ENCODE measurements around the gene ELN.

ELN gene

DNA sequence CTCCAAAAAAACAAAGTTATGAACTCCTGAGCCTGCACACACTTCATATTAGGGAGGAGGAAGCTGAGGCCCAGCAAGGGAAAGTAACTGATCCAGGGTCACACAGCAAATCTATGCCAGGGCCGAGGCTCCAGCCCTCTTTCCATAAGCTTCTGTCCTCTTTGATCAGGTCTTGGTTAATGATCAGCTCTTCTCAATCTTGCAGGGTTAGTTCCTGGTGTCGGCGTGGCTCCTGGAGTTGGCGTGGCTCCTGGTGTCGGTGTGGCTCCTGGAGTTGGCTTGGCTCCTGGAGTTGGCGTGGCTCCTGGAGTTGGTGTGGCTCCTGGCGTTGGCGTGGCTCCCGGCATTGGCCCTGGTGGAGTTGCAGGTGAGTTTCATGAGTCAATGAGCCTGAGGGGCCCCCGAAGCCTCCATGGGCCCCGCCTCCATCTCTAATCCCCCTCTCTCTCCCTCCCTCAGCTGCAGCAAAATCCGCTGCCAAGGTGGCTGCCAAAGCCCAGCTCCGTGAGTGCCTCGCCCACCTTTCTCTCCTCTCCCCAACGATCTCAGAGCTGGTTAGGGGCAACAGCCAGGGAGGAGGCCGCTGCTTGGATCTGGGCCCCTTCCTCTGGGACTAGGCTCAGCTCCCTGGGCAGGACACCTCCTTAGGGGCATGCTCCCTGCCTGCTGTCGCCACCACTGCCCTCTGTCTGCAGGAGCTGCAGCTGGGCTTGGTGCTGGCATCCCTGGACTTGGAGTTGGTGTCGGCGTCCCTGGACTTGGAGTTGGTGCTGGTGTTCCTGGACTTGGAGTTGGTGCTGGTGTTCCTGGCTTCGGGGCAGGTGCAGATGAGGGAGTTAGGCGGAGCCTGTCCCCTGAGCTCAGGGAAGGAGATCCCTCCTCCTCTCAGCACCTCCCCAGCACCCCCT, 32.0 kb downstream of the ELN start:
- no peak for TF ChIP-seq CEBPB (IDR thresholded peaks at IDR 0.05)
- TF ChIP-seq TCF12 (IDR thresholded peaks at IDR 0.05; ENCODE audit: low read depth), result 0 out of 2 replicates have a peak, but pooled peaks have one; percentile 18

DNA sequence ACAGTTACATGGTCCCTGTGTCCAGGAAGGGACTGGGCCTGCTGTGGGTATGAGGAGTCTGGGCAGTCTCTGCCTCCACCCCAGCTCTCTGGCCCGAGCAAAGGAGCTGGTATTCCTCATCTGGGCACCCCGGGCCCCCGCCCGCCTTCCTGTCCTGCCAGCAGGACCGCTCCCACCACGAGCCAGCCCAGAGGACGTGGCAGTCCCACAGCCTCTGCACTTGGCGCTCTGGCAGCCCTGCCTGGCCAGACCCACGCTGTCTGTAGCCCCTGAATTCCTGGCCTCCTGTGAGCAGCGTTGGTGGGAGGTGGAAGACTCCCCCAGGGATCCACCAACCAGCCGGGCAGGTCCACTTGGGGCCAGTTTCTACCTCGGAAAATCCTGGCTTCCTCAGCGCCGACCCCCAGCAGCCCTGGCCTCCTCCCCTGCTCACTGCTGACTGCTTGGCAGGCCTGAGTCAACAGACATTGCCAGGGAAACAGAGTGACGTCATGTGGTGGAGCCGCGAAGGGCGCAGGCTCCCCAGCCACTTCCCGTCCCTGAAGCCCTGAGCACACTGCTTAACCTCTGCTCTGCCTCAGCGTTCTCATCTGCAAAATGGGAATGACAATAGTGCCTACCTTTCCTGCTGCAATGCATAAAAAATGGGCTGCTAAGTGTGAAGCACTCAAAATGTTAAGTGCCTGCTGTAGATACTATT, 34.0 kb downstream of the ELN start:
- TF ChIP-seq, protein P1, sequence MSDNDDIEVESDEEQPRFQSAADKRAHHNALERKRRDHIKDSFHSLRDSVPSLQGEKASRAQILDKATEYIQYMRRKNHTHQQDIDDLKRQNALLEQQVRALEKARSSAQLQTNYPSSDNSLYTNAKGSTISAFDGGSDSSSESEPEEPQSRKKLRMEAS (IDR thresholded peaks at IDR 0.05), result 0 out of 2 replicates have a peak, but pooled peaks have one; percentile 30
- no peak for TF ChIP-seq YY1 (IDR thresholded peaks at IDR 0.05; ENCODE audit: low read depth)

GRCh38 chr7:74063223-74063641, 35.3 kb downstream of the ELN start:
- TF ChIP-seq NFIC (IDR thresholded peaks at IDR 0.05), result no peak
- TF ChIP-seq TEAD4 (IDR thresholded peaks at IDR 0.05), result no peak
- TF ChIP-seq EGR1 (IDR thresholded peaks at IDR 0.05), result no peak
- no peak for TF ChIP-seq TCF12 (IDR thresholded peaks at IDR 0.05; ENCODE audit: low read depth)
- TF ChIP-seq, protein P1 (IDR thresholded peaks at IDR 0.05), result no peak
- no peak for TF ChIP-seq YY1 (IDR thresholded peaks at IDR 0.05; ENCODE audit: low read depth)
- no peak for TF ChIP-seq TAF1 (IDR thresholded peaks at IDR 0.05; ENCODE audit: low read depth)
- TF ChIP-seq, protein P2, sequence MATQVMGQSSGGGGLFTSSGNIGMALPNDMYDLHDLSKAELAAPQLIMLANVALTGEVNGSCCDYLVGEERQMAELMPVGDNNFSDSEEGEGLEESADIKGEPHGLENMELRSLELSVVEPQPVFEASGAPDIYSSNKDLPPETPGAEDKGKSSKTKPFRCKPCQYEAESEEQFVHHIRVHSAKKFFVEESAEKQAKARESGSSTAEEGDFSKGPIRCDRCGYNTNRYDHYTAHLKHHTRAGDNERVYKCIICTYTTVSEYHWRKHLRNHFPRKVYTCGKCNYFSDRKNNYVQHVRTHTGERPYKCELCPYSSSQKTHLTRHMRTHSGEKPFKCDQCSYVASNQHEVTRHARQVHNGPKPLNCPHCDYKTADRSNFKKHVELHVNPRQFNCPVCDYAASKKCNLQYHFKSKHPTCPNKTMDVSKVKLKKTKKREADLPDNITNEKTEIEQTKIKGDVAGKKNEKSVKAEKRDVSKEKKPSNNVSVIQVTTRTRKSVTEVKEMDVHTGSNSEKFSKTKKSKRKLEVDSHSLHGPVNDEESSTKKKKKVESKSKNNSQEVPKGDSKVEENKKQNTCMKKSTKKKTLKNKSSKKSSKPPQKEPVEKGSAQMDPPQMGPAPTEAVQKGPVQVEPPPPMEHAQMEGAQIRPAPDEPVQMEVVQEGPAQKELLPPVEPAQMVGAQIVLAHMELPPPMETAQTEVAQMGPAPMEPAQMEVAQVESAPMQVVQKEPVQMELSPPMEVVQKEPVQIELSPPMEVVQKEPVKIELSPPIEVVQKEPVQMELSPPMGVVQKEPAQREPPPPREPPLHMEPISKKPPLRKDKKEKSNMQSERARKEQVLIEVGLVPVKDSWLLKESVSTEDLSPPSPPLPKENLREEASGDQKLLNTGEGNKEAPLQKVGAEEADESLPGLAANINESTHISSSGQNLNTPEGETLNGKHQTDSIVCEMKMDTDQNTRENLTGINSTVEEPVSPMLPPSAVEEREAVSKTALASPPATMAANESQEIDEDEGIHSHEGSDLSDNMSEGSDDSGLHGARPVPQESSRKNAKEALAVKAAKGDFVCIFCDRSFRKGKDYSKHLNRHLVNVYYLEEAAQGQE (IDR thresholded peaks at IDR 0.05; ENCODE audit: low read depth), result no peak
- no peak for TF ChIP-seq EP300 (IDR thresholded peaks at IDR 0.05; ENCODE audit: borderline replicate concordance)
- no peak for TF ChIP-seq CEBPB (IDR thresholded peaks at IDR 0.05)
- TF ChIP-seq FOXM1 (IDR thresholded peaks at IDR 0.05; ENCODE audit: borderline replicate concordance, low read depth), result no peak
- TF ChIP-seq CREB1 (IDR thresholded peaks at IDR 0.05; ENCODE audit: low read depth), result no peak
- TF ChIP-seq RAD21 (IDR thresholded peaks at IDR 0.05; ENCODE audit: low read depth), result no peak
- TF ChIP-seq ZBTB7A (IDR thresholded peaks at IDR 0.05; ENCODE audit: low read depth), result no peak

DNA sequence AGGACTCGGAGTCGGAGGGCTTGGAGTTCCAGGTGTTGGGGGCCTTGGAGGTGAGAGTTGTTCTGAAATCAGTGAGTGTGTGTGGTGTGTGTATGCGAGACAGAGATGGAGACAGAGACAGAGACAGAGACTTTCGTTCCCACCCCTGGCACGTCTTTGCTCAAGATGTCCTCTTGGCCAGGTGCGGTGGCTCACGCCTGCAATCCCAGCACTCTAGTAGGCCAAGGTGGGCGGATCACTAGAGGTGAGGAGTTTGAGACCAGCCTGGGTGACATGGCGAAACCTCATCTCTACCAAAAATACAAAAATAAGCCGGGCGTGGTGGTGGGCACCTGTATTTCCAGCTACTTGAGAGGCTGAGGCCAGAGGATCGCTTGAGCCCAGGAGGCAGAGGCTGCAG, 35.7 kb downstream of the ELN start:
- no peak for TF ChIP-seq CEBPB (IDR thresholded peaks at IDR 0.05)
- no peak for TF ChIP-seq RAD21 (IDR thresholded peaks at IDR 0.05; ENCODE audit: low read depth)
- no peak for TF ChIP-seq YY1 (IDR thresholded peaks at IDR 0.05; ENCODE audit: low read depth)
- TF ChIP-seq EGR1 (IDR thresholded peaks at IDR 0.05), result no peak
- TF ChIP-seq ZBTB7A (IDR thresholded peaks at IDR 0.05; ENCODE audit: low read depth), result no peak
- no peak for TF ChIP-seq FOXM1 (IDR thresholded peaks at IDR 0.05; ENCODE audit: borderline replicate concordance, low read depth)
- TF ChIP-seq, protein P1 (IDR thresholded peaks at IDR 0.05), result no peak
- TF ChIP-seq TEAD4 (IDR thresholded peaks at IDR 0.05), result no peak
- TF ChIP-seq TCF12 (IDR thresholded peaks at IDR 0.05; ENCODE audit: low read depth), result no peak
- TF ChIP-seq CREB1 (IDR thresholded peaks at IDR 0.05; ENCODE audit: low read depth), result no peak
- no peak for TF ChIP-seq NFIC (IDR thresholded peaks at IDR 0.05)
- TF ChIP-seq TAF1 (IDR thresholded peaks at IDR 0.05; ENCODE audit: low read depth), result no peak
- TF ChIP-seq USF1 (IDR thresholded peaks at IDR 0.05), result no peak
- no peak for TF ChIP-seq EP300 (IDR thresholded peaks at IDR 0.05; ENCODE audit: borderline replicate concordance)
- TF ChIP-seq, protein P2 (IDR thresholded peaks at IDR 0.05; ENCODE audit: low read depth), result no peak

DNA sequence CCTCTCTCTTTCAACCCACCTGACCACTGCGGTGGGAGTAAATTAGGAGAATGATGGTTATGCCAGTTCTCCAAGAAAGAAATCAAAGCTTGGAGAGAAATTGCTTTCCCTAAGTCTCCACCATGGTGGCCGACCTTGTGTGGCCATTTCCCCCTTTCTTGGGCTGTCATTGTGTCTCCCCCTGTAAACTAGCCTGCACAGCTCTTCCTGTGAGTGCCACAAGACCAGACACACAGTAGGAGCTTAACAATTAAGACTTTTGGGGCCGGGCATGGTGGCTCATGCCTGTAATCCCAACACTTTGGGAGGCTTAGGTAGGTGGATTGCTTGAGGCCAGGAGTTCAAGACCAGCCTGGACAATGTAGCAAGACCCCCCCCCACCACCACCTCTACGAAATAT, 36.7 kb downstream of the ELN start:
- no peak for TF ChIP-seq EP300 (IDR thresholded peaks at IDR 0.05; ENCODE audit: borderline replicate concordance)
- TF ChIP-seq, protein P1 (IDR thresholded peaks at IDR 0.05), result no peak

GRCh38 chr7:74066626-74067025, 38.7 kb downstream of the ELN start:
- TF ChIP-seq, protein P1 (IDR thresholded peaks at IDR 0.05), result no peak
- no peak for TF ChIP-seq CREB1 (IDR thresholded peaks at IDR 0.05; ENCODE audit: low read depth)
- no peak for TF ChIP-seq NFIC (IDR thresholded peaks at IDR 0.05)
- no peak for TF ChIP-seq EGR1 (IDR thresholded peaks at IDR 0.05)
- TF ChIP-seq, protein P2 (IDR thresholded peaks at IDR 0.05; ENCODE audit: low read depth), result no peak
- TF ChIP-seq USF1 (IDR thresholded peaks at IDR 0.05), result no peak
- TF ChIP-seq CEBPB (IDR thresholded peaks at IDR 0.05), result no peak
- no peak for TF ChIP-seq RAD21 (IDR thresholded peaks at IDR 0.05; ENCODE audit: low read depth)
- no peak for TF ChIP-seq TAF1 (IDR thresholded peaks at IDR 0.05; ENCODE audit: low read depth)
- no peak for TF ChIP-seq YY1 (IDR thresholded peaks at IDR 0.05; ENCODE audit: low read depth)
- no peak for TF ChIP-seq TCF12 (IDR thresholded peaks at IDR 0.05; ENCODE audit: low read depth)
- no peak for TF ChIP-seq TEAD4 (IDR thresholded peaks at IDR 0.05)
